Measurements from ENCODE around the gene NAA30.

Gene NAA30

DNA sequence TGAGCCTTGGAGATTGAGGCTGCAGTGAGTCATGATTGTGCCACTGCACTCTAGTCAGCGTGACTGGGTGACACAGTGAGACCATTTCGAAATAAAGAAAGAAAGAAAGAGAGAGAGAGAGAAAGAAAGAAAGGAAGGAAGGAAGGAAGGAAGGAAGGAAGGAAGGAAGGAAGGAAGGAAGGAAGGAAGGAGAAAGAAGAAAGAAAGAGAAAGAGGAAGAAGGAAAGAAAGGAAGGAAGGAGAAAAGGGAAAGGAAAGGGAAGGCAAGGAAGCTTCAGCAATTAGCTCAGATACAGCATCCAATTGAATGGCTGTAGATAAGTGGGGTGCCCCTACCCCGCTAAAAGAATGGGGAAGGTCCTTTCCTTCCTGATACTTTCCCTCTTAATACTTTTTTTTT is 9.5 kb upstream of the NAA30 start:
- Mint-ChIP-seq H3K4me3 (no peak overlapping the region), H3K27me3 (peaks cover 0 to 6% of the 10 kb centered on the region in 2 donors), H3K4me1 (ENCODE audit: low read depth in 2 of 2) (no peaks in the 10 kb centered on the region), H3K9me3 (no peaks in the 10 kb centered on the region), H3K36me3 (ENCODE audit: insufficient read depth) (no peaks in the 10 kb centered on the region), H3K27ac (no peak overlapping the region)
- DNase-seq (no peak), ATAC-seq (replicated peaks) (no peak)

DNA sequence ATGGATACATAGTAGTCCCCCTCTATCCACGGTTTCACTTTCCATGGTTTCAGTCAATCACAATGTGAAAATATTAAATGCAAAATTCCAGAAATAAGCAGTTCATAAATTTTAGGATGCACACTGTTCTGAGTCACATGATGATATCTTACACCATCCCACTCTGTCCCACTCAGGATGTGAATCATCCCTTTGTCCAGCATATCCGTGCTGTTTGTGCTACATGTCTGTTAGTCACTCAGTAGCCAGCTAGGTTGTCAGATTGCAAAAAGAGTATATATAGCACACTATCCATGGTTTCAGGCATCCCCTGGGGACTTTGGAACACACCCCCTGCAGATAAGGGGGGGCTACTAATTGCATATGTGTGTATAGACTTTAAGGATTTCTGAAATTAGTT is 8.1 kb upstream of the NAA30 start:
- Mint-ChIP-seq H3K27ac (no peak overlapping the region), H3K9me3 (no peaks in the 10 kb centered on the region), H3K27me3 (peaks cover 0 to 6% of the 10 kb centered on the region in 2 donors), H3K4me3 (no peak overlapping the region), H3K4me1 (ENCODE audit: low read depth in 2 of 2) (no peaks in the 10 kb centered on the region), H3K36me3 (ENCODE audit: insufficient read depth) (no peaks in the 10 kb centered on the region)
- DNase-seq (no peak), ATAC-seq (replicated peaks) (no peak)

DNA sequence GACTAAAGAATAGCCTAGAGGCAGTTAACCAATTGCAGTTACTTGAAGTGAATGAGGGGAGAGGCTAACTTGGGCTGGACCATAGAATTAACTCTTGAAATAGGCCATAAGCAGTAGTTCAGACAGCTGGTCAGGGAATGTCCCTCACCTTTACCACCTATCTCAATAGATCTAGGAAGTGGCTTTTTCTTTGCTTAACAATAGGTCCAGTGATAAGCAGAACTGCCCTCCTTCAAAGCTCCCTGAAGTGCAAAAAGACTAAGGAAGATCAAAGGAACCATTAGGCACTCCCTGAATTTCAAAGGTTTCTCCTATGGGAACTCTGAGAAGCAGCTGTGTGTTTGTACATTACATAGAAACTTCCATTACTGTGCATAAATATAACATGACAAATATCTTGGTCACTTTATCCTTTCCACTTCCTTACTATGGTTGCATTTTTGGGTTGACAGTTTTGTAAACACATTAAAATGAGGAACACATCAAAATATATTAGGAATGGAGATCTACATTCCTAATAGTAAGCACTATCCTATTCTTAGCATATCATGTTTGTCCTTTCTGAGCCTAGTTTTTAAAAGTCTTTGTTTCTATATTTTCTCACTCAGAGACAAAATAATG is 7.2 kb upstream of the NAA30 start:
- Mint-ChIP-seq H3K36me3 (ENCODE audit: insufficient read depth) (no peaks in the 10 kb centered on the region), H3K27ac (no peak overlapping the region), H3K27me3 (peaks cover 0 to 6% of the 10 kb centered on the region in 2 donors), H3K4me1 (ENCODE audit: low read depth in 2 of 2) (no peaks in the 10 kb centered on the region), H3K4me3 (no peak overlapping the region), H3K9me3 (no peaks in the 10 kb centered on the region)
- DNase-seq = no peak
- ATAC-seq (replicated peaks) = no peak

DNA sequence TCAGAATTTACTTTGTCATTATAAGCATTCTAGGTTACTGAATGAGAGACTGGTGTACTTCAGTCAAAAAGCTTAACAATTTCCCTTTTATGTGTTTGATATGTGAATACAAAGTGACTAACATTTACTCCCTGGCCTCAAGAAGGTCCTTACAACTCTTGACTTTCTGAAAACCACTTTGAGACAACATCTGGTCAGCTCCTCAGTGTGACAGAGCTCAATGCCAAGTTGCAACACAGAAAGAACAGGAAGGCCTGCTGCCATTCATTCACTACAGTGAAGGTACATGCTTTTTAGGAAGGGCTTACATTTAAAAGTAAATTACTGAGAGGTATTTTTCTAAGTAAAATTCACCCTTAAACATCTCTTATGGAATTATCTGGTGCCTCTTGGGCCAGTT is 2.3 kb upstream of the NAA30 start:
- DNase-seq = no peak
- Mint-ChIP-seq H3K27me3 (no peaks in the 10 kb centered on the region), H3K27ac (no peak overlapping the region), H3K9me3 (no peaks in the 10 kb centered on the region), H3K36me3 (ENCODE audit: insufficient read depth) (peaks cover 20% of the 10 kb centered on the region), H3K4me1 (ENCODE audit: low read depth in 2 of 2) (peaks cover 17 to 28% of the 10 kb centered on the region in 2 donors), H3K4me3 (no peak overlapping the region)
- no peak for ATAC-seq (replicated peaks)

DNA sequence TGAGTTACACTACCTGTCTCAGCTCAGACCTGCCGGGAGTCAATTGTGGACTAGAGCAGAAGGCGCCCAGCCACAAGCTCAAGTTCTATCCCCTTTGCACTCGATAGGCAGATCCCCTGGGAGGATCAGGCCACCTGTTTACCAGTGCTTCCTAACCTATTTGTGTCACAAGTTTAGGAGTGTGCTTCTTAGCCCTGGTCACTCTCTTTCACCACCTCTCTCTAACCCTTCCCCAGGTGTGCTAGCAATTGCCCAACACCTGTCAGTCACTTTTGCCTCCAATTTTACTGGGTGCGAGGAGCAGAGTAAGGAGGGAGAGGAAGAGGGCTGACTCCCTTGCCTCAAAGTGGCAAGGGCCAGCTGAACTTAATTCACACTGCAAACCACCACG is 745 bp upstream of the NAA30 start:
- no peak for ATAC-seq (replicated peaks)
- peak overlapping the region; percentile 97 for H3K27ac Mint-ChIP-seq
- DNase-seq = no peak
- H3K4me1 Mint-ChIP-seq (ENCODE audit: low read depth in 2 of 2) = peaks cover 17 to 43% of the 10 kb centered on the region in 2 donors
- H3K36me3 Mint-ChIP-seq (ENCODE audit: insufficient read depth) = peaks cover 27% of the 10 kb centered on the region
- H3K27me3 Mint-ChIP-seq = no peaks in the 10 kb centered on the region
- H3K4me3 Mint-ChIP-seq = peak overlapping the region; percentile 95 to 97
- H3K9me3 Mint-ChIP-seq = no peaks in the 10 kb centered on the region

DNA sequence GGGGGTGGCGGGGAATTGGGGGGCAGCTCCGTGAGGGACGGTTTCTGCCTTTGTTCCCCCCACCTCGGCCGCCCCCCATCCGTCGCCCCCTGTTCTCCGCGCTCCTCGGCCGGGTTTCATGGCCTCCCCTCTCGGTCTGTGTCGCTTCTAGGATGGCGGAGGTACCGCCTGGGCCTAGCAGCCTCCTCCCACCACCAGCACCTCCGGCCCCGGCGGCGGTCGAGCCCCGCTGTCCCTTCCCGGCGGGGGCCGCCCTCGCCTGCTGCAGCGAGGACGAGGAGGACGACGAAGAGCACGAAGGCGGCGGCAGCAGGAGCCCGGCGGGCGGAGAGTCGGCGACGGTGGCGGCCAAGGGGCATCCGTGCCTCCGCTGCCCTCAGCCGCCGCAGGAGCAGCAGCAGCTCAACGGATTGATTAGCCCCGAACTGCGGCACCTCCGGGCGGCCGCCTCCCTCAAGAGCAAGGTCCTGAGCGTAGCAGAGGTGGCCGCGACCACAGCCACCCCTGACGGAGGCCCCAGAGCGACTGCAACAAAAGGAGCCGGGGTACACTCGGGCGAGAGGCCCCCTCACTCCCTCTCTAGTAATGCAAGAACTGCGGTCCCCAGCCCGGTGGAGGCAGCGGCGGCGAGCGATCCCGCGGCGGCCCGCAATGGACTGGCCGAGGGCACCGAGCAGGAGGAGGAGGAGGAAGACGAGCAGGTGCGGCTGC is 575 bp downstream of the NAA30 start:
- Mint-ChIP-seq H3K4me3 (peak overlapping the region; percentile 95 to 97), H3K27me3 (no peaks in the 10 kb centered on the region), H3K27ac (peak overlapping the region; percentile 97), H3K36me3 (ENCODE audit: insufficient read depth) (peaks cover 28% of the 10 kb centered on the region), H3K4me1 (ENCODE audit: low read depth in 2 of 2) (peaks cover 17 to 45% of the 10 kb centered on the region in 2 donors), H3K9me3 (no peaks in the 10 kb centered on the region)
- ATAC-seq (replicated peaks) (peak; percentile 43), DNase-seq (peak; percentile 36 to 42 (median 41))

DNA sequence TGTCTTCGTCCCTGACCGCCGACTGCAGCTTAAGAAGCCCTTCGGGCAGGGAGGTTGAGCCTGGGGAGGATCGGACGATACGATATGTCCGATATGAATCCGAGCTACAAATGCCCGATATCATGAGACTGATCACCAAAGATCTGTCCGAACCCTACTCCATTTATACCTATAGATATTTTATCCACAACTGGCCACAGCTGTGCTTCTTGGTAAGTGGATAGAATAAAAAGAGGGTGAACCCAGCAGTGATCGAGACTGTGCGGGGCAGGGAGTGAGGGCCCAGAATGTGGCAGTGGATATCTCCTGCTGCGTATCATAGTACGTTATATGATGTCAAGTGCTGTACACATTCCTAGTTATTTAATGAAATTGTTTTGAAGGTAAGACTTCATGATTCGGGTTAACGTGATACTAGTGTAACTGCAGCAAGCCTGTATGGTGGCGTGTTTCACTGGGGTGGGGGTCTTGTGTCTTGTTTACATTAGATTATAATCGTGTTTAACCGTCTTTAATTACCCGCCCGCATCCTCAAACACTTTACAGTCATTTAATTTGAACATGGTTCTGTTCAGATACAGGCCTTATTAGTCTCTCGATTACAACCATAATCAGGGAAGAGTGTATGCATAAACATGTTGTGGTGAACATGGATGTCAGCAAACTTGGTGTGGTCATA is 1.3 kb downstream of the NAA30 start:
- no peak for ATAC-seq (replicated peaks)
- H3K36me3 Mint-ChIP-seq (ENCODE audit: insufficient read depth) = peaks cover 31% of the 10 kb centered on the region
- peak in 1 of 3 experiments; percentile 3 for DNase-seq
- H3K27me3 Mint-ChIP-seq = no peaks in the 10 kb centered on the region
- no peaks in the 10 kb centered on the region for H3K9me3 Mint-ChIP-seq
- peaks cover 19 to 45% of the 10 kb centered on the region in 2 donors for H3K4me1 Mint-ChIP-seq (ENCODE audit: low read depth in 2 of 2)
- peak overlapping the region; percentile 97 for H3K27ac Mint-ChIP-seq
- peak overlapping the region; percentile 95 to 97 for H3K4me3 Mint-ChIP-seq

DNA sequence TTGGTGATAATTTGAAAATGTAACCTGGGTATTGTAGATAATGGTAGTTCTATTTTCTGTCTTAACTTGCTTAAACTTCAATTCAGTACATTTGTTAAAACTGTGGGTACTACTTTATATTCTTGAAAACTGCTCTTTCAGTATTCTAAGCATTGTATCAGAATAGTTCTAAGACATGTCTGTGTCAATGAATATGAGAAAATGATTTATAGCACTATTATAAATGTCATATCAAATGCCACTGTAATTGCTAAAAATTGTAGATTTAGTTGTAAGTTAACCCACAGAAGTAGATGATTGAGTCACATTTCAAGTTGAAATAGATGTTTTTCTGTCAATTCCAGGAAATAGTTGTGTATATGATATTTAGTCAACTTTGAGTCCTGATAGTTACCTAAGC is 2.4 kb downstream of the NAA30 start:
- Mint-ChIP-seq H3K27ac (peak overlapping the region in 1 of 2 donors; percentile 97), H3K36me3 (ENCODE audit: insufficient read depth) (peaks cover 39% of the 10 kb centered on the region), H3K4me3 (peak overlapping the region; percentile 95 to 97), H3K4me1 (ENCODE audit: low read depth in 2 of 2) (peaks cover 19 to 45% of the 10 kb centered on the region in 2 donors), H3K27me3 (no peaks in the 10 kb centered on the region), H3K9me3 (no peaks in the 10 kb centered on the region)
- ATAC-seq (replicated peaks) (no peak), DNase-seq (no peak)

DNA sequence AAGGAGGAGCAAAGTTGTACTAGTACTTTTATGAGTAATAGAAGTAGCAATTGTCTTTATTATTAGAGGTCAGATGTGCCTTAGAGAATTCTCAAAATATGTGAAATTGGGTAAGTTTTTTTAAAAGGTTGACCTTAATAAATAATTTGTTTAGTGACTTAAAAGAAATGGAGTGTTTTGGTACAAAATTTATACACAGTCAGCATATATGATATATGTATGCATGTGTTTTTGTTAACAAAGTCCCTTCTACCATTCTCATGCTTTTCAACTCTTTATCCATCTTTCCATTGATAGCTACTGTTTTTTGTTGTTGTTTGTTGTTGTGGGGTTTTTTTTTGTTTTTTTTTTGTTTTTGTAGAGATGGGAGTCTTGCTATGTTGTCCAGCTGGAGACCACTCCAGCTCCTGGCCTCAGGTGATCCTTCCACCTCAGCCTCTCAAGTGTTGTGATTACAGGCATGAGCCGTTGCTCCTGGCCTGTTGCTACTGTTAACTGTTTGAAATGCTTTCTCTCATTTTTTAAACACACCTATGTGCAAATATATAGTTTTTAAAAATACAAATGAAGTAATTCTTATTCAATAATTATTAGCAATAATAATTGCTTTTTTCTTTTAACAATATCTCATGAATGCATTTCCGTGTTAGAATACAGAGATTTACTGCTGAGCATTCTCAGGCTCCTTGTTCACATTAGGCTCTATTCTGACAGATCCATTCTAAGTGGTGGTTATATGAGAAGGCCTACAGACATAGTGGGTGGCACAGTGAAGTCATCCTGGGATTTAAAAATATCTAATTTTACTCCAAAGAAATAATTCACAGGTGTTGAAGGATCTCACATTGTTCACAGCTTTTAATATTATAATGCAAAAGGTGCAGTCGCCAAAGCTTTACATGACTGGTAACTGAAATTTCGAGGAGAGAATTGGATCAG is 10.4 kb downstream of the NAA30 start:
- Mint-ChIP-seq H3K36me3 (ENCODE audit: insufficient read depth) (peaks cover 46% of the 10 kb centered on the region), H3K4me1 (ENCODE audit: low read depth in 2 of 2) (peaks cover 16 to 26% of the 10 kb centered on the region in 2 donors), H3K9me3 (no peaks in the 10 kb centered on the region), H3K27me3 (no peaks in the 10 kb centered on the region), H3K4me3 (no peak overlapping the region), H3K27ac (no peak overlapping the region)
- ATAC-seq (replicated peaks) = no peak
- DNase-seq = no peak

DNA sequence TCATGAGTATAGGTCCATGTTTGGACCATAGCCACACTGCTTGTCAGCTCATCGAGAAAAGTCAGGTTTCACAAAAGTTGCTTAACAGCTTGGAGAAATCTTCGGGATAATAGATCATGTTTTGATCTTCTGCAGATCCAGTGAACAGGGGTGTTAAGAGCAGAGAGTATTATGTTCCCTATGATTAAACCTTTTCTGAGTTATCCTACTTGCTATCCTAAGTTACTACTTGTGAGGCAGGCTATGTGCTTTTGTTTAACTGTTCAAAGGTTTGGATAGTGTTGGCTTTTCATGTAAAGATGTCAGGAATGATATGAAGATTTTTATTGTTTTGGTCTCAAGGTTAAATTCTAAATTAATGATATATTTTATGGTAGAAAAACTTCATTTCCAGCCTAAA is 11.1 kb downstream of the NAA30 start:
- Mint-ChIP-seq H3K4me3 (no peak overlapping the region), H3K27ac (peak overlapping the region in 1 of 2 donors; percentile 12), H3K36me3 (ENCODE audit: insufficient read depth) (peaks cover 44% of the 10 kb centered on the region), H3K27me3 (no peaks in the 10 kb centered on the region), H3K4me1 (ENCODE audit: low read depth in 2 of 2) (peaks cover 16 to 26% of the 10 kb centered on the region in 2 donors), H3K9me3 (no peaks in the 10 kb centered on the region)
- ATAC-seq (replicated peaks) (no peak), DNase-seq (no peak)

DNA sequence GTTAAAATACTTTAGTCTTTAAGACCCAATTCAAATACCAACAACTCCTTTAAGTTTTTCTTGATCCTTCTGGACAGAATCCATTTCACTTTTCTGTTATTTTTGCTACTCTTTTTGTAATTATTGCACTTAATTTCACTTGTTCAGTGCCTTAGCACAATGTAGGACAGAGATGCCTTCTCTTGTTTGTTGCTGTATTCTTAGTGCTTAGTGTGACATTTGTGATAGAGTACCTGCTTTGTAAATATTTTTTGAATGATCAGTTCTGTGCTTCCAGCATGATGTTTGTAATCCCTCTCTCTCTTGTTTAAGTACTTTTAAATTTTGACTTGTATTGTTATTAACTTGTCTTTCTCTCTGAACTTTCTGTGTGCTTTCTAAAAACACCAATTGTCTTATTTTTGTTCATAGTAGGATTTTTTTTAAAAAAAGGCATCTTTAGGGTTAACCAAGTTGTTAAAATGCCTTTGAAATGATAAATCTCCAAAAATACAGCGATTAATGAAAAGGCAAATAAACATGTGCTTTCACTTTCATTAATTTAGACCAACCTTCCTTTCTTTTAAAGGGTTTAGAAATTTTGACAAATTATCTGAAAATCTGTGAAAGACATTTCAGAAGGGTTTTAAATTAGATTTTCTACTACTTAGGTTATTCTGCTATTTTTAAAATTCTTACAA is 11.9 kb downstream of the NAA30 start:
- H3K4me3 Mint-ChIP-seq = peak overlapping the region; percentile 30 to 61
- peaks cover 40% of the 10 kb centered on the region for H3K36me3 Mint-ChIP-seq (ENCODE audit: insufficient read depth)
- ATAC-seq (replicated peaks) (no peak), DNase-seq (no peak)
- peak overlapping the region; percentile 12 to 71 for H3K27ac Mint-ChIP-seq
- H3K4me1 Mint-ChIP-seq (ENCODE audit: low read depth in 2 of 2) = peaks cover 18 to 31% of the 10 kb centered on the region in 2 donors
- no peaks in the 10 kb centered on the region for H3K9me3 Mint-ChIP-seq
- H3K27me3 Mint-ChIP-seq = no peaks in the 10 kb centered on the region

DNA sequence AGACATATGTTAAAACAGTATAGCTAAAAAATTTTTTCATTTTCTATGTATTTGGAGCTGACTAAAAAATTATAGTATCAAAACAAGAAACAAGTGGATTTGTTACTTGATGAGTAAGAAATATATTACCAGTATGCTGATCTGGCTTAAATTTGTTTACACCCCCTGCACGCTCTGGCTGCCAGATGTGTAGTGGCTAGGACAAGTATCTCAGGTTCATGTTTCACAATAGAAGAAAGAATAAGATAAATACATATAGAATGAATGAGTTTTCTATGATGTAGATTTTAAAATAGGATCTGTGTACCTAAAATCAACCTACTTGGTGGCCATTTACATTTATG is 13.1 kb downstream of the NAA30 start:
- no peaks in the 10 kb centered on the region for H3K27me3 Mint-ChIP-seq
- H3K9me3 Mint-ChIP-seq = no peaks in the 10 kb centered on the region
- H3K4me3 Mint-ChIP-seq = no peak overlapping the region
- peaks cover 32% of the 10 kb centered on the region for H3K36me3 Mint-ChIP-seq (ENCODE audit: insufficient read depth)
- ATAC-seq (replicated peaks) (no peak), DNase-seq (no peak)
- peak overlapping the region in 1 of 2 donors; percentile 71 for H3K27ac Mint-ChIP-seq
- peaks cover 22 to 38% of the 10 kb centered on the region in 2 donors for H3K4me1 Mint-ChIP-seq (ENCODE audit: low read depth in 2 of 2)

DNA sequence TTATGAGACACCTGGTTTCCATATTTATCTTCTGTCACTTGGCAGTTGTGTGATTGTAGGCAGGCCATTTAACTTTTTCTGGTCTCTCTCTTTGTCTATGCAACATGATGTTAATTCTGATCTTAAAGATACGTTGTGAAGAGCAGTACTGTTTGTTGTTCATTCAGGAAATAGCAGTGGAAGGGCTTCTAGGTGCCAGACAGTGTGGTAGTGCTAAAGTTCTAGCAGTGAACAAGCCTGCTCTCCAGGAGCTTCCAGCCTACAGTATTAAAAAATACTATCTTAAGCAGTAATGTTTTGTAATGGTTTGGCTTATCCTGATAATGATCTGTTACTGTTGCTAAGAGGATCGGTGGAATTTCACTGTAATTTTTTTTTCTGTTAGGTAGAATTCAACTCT is 15.2 kb downstream of the NAA30 start:
- no peak for DNase-seq
- H3K4me1 Mint-ChIP-seq (ENCODE audit: low read depth in 2 of 2) = peaks cover 17 to 31% of the 10 kb centered on the region in 2 donors
- ATAC-seq (replicated peaks) = peak; percentile 54
- H3K36me3 Mint-ChIP-seq (ENCODE audit: insufficient read depth) = peaks cover 23% of the 10 kb centered on the region
- H3K27ac Mint-ChIP-seq = peak overlapping the region; percentile 5 to 9
- no peak overlapping the region for H3K4me3 Mint-ChIP-seq
- no peaks in the 10 kb centered on the region for H3K27me3 Mint-ChIP-seq
- no peaks in the 10 kb centered on the region for H3K9me3 Mint-ChIP-seq

Data from effector memory CD8-positive, alpha-beta T cell (primary cell).